Measurements from ENCODE around the gene RAB9A.
"Not testable (repeated sequence)": the region's sequence is repeated elsewhere in the genome, so short reads cannot be mapped to it uniquely, and the experiment has no call there.

The RAB9A gene

GRCh38 chrX:13688958-13689740, at the start of gene RAB9A:
TSS of gene RAB9A (plus strand) at chrX:13689128. CDS start at chrX:13708747, 19,619 bp downstream.
- peak; percentile 44 for DNase-seq

GRCh38 chrX:13641684-13642083, 47.2 kb upstream of the RAB9A start:
- DNase-seq = not testable (repeated sequence)

GRCh38 chrX:13645464-13646153, 43.3 kb upstream of the RAB9A start:
- no peak for DNase-seq

- peak; percentile 3 for DNase-seq
These were observed 42.8 kb upstream of the RAB9A start for GRCh38 chrX:13646154-13646549.

GRCh38 chrX:13647709-13648212, 41.2 kb upstream of the RAB9A start:
- DNase-seq = no peak

GRCh38 chrX:13648336-13648735, 40.6 kb upstream of the RAB9A start:
- not testable (repeated sequence) for DNase-seq

GRCh38 chrX:13649838-13650237, 39.1 kb upstream of the RAB9A start:
- no peak for DNase-seq

GRCh38 chrX:13650318-13650717, 38.6 kb upstream of the RAB9A start:
- DNase-seq = no peak

- no peak for DNase-seq
These were observed 37.8 kb upstream of the RAB9A start for GRCh38 chrX:13651150-13651549.

- DNase-seq = no peak
These were observed 36.6 kb upstream of the RAB9A start for GRCh38 chrX:13652287-13652793.

- peak; percentile 90 for DNase-seq
These were observed 35.9 kb upstream of the RAB9A start, which contains the start of gene TCEANC for GRCh38 chrX:13652850-13653693. TSS of gene TCEANC (plus strand) at chrX:13653141. CDS start at chrX:13662509, 9,368 bp downstream.

GRCh38 chrX:13654116-13654515, 34.8 kb upstream of the RAB9A start:
- DNase-seq = no peak

GRCh38 chrX:13655674-13656073, 33.3 kb upstream of the RAB9A start:
- DNase-seq = no peak

GRCh38 chrX:13658602-13659001, 30.3 kb upstream of the RAB9A start:
- DNase-seq = peak; percentile 6

GRCh38 chrX:13659063-13659462, 29.9 kb upstream of the RAB9A start:
- DNase-seq = no peak

GRCh38 chrX:13661735-13662288, 27.1 kb upstream of the RAB9A start:
- DNase-seq = no peak

GRCh38 chrX:13662355-13662791, 26.6 kb upstream of the RAB9A start:
- DNase-seq = no peak

GRCh38 chrX:13664020-13664419, 24.9 kb upstream of the RAB9A start:
- no peak for DNase-seq

GRCh38 chrX:13666836-13667235, 22.1 kb upstream of the RAB9A start:
- DNase-seq = no peak

- no peak for DNase-seq
These were observed 21.0 kb upstream of the RAB9A start for GRCh38 chrX:13667919-13668318.

- DNase-seq = peak; percentile 2
These were observed 19.6 kb upstream of the RAB9A start for GRCh38 chrX:13669246-13669737.

GRCh38 chrX:13669755-13670154, 19.2 kb upstream of the RAB9A start:
- not testable (repeated sequence) for DNase-seq
